Middle frontal gyrus (tissue), 1 donor: Measurements from ENCODE around the gene NFATC4.

ENCODE experiments used
- DNase-seq: peaks from one replicate; pipeline ENCODE4 v3.0.0-alpha.2; 2015; ENCODE audit warnings: low spot score; ENCODE audit errors: extremely low spot score

The NFATC4 gene

GRCh38 chr14:24427537-24428508 lies 59.8 kb downstream of the NFATC4 start:
- no peak for DNase-seq

- no peak for DNase-seq
These were observed 60.8 kb downstream of the NFATC4 start for GRCh38 chr14:24428628-24429394.
